Mesodermal cell (in vitro differentiated cells): ENCODE data around the gene WDR81.
A peak's percentile ranks its signal among the peaks of the same experiment; 100 is the strongest.

Experiments
- H3K27ac ChIP-seq: 2 replicates; pipeline ENCODE4 v1.7.0; 2013; ENCODE audit warnings: mild to moderate bottlenecking, low read depth, low read length, moderate library complexity; ENCODE audit not compliant: severe bottlenecking
- H3K36me3 ChIP-seq: 2 replicates; pipeline ENCODE4 v1.7.1; 2013; ENCODE audit warnings: mild to moderate bottlenecking, low read length, moderate library complexity; ENCODE audit not compliant: control insufficient read depth, insufficient read depth
- H3K4me1 ChIP-seq: one replicate; pipeline ENCODE4 v1.7.1; 2013; ENCODE audit warnings: mild to moderate bottlenecking, low read length; ENCODE audit not compliant: insufficient read depth, control insufficient read depth, poor library complexity, severe bottlenecking
- H3K4me3 ChIP-seq: 2 replicates; pipeline ENCODE4 v1.7.0; 2013; ENCODE audit warnings: low read length, control low read depth, mild to moderate bottlenecking; ENCODE audit not compliant: insufficient read depth, poor library complexity, severe bottlenecking; ENCODE audit errors: extremely low read depth
- H3K9me3 ChIP-seq: 2 replicates; pipeline ENCODE4 v1.7.1; 2013; ENCODE audit warnings: mild to moderate bottlenecking, low read length, moderate library complexity; ENCODE audit not compliant: control insufficient read depth
- WGBS, 2 experiments: methylation state at CpG; one replicate each; pipeline ENCODE4 v1.1.5; 2013; ENCODE audit warnings: missing lambda C conversion rate in 2 of 2; ENCODE audit not compliant: insufficient coverage in 2 of 2; 5-methylcytosine and 5-hydroxymethylcytosine counted together

The WDR81 gene

GRCh38 chr17:1786708-1787107 lies 62.2 kb downstream of the WDR81 start:
- Histone ChIP-seq H3K9me3 (no peaks in the 10 kb centered on the region), H3K4me1 (peaks cover 6% of the 10 kb centered on the region), H3K36me3 (peaks cover 33% of the 10 kb centered on the region), H3K4me3 (no peak overlapping the region), H3K27ac (no peak overlapping the region)
- 92 to 97% methylated on average over 6 of the region's 7 CpGs for WGBS, 2 experiments

DNA sequence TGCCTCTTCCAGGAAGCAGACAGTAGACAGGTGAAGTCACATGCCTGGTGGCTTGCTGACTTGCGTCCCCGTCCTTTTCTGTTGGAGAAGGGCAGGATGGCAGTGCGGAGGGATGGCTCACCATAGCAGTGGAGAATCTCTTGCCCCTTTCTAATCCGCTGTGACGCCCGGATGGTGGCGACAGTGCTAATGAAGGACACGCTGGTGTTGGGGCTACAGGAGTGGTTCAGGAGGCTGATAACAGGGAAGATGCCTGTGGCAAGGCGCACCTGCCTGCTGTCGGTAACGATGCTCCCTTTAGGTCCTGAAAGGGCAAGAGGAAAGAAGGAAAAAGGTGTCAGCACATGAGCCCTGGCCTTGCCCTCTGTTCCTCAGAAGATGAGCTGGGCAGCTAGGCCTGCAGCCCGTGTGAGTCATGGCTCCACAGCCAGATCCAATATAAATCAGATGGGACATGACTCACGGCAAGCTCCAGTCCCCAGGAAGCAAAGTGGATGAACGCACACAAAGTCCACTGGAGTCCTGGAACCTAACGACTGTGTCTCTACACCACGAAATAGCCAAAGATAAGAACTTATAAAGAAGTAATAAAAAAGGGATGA lies 62.9 kb downstream of the WDR81 start:
- Histone ChIP-seq H3K36me3 (peaks cover 26% of the 10 kb centered on the region), H3K4me1 (peaks cover 6% of the 10 kb centered on the region), H3K27ac (peak overlapping the region; percentile 65), H3K4me3 (no peak overlapping the region), H3K9me3 (no peaks in the 10 kb centered on the region)
- 93 to 94% methylated on average over 11 to 13 of the region's 16 CpGs for WGBS, 2 experiments
